Nephron (organoid): Measurements from ENCODE around the gene TNIP1.
A peak's percentile ranks its signal among the peaks of the same experiment; 100 is the strongest.

Source experiments
- H3K27ac Mint-ChIP-seq, 3 experiments: 2 replicates each; pipeline ENCODE4 v1.8.0; 2020; ENCODE audit warnings: mixed read lengths in 3 of 3, mild to moderate bottlenecking in 2 of 3, moderate library complexity in 1 of 3
- H3K27me3 Mint-ChIP-seq: 2 replicates; pipeline ENCODE4 v1.8.0; 2021; ENCODE audit warnings: low read depth, mild to moderate bottlenecking, moderate library complexity, mixed read lengths
- H3K36me3 Mint-ChIP-seq: 2 replicates; pipeline ENCODE4 v1.8.0; 2020; ENCODE audit warnings: low read depth, mixed read lengths
- H3K4me1 Mint-ChIP-seq: 2 replicates; pipeline ENCODE4 v1.8.0; 2020; ENCODE audit warnings: mixed read lengths
- H3K4me3 Mint-ChIP-seq, 3 experiments: 2 replicates each; pipeline ENCODE4 v1.8.0; 2020; ENCODE audit warnings: mild to moderate bottlenecking in 3 of 3, mixed read lengths in 3 of 3, moderate library complexity in 2 of 3
- H3K9me3 Mint-ChIP-seq: 2 replicates; pipeline ENCODE4 v1.8.0; 2020; ENCODE audit warnings: mixed read lengths
- TF ChIP-seq, protein P1 (sequence below), 3 experiments: fragments of 200-600 bp; sonication (generic); IDR thresholded peaks; one replicate each; pipeline ENCODE4 v1.5.0; 2021; ENCODE audit warnings: antibody characterized with exemption in 3 of 3; ENCODE audit not compliant: unreplicated experiment in 3 of 3

The TNIP1 gene

DNA sequence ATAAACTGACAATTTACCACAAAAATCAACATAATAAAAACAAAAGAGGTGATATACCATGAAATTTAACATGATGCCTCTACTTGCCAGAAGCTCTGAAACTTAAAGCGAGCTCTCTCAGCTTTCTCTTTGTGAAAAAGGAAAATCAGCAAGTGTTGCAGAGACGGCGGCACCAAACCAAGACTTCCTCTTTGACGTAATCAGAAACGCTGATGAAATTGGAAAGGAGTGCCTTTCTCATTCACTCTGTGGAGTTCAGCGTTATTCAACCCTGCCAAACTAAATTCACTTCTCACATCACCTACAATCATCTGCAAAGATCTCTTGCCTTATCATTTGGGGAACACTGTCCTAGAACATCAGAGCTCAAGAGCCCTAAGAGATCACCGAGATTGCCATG is 44.6 kb upstream of the TNIP1 start:
- no peaks in the 10 kb centered on the region for H3K9me3 Mint-ChIP-seq
- H3K4me3 Mint-ChIP-seq: no peak overlapping the region
- H3K27me3 Mint-ChIP-seq: no peaks in the 10 kb centered on the region
- H3K4me1 Mint-ChIP-seq: peaks cover 18% of the 10 kb centered on the region
- H3K36me3 Mint-ChIP-seq: peaks cover 72% of the 10 kb centered on the region
- no peak overlapping the region for H3K27ac Mint-ChIP-seq
- TF ChIP-seq, protein P1, sequence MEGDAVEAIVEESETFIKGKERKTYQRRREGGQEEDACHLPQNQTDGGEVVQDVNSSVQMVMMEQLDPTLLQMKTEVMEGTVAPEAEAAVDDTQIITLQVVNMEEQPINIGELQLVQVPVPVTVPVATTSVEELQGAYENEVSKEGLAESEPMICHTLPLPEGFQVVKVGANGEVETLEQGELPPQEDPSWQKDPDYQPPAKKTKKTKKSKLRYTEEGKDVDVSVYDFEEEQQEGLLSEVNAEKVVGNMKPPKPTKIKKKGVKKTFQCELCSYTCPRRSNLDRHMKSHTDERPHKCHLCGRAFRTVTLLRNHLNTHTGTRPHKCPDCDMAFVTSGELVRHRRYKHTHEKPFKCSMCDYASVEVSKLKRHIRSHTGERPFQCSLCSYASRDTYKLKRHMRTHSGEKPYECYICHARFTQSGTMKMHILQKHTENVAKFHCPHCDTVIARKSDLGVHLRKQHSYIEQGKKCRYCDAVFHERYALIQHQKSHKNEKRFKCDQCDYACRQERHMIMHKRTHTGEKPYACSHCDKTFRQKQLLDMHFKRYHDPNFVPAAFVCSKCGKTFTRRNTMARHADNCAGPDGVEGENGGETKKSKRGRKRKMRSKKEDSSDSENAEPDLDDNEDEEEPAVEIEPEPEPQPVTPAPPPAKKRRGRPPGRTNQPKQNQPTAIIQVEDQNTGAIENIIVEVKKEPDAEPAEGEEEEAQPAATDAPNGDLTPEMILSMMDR (IDR thresholded peaks at IDR 0.05; ENCODE audit: unreplicated experiment in 3 of 3): no peak

- Mint-ChIP-seq H3K4me1 (peaks cover 18% of the 10 kb centered on the region), H3K9me3 (no peaks in the 10 kb centered on the region), H3K27ac (no peak overlapping the region), H3K27me3 (no peaks in the 10 kb centered on the region), H3K36me3 (peaks cover 72% of the 10 kb centered on the region), H3K4me3 (no peak overlapping the region)
- TF ChIP-seq, protein P1 (IDR thresholded peaks at IDR 0.05; ENCODE audit: unreplicated experiment in 3 of 3): no peak
These were observed 43.3 kb upstream of the TNIP1 start for GRCh38 chr5:151123897-151124751.

DNA sequence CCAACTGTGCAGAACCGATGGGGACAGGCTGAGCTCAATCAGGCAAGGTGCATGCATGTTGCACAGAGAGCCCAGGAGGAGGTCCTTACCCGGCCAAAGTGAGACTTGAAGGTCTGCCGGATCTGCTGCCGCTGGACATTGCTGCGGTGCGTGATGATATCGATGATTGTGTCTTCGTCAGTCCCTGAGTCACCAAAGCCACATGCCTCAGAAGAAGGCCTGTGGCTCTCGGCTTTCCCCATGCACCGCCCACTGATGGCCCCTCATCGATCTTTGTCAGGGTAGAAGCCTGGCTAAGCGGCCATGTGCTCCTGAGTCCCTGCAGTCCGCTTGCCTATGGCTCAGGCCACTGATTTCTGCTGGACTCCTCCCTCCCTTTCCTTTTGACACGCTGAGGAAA is 42.0 kb upstream of the TNIP1 start:
- H3K9me3 Mint-ChIP-seq: no peaks in the 10 kb centered on the region
- TF ChIP-seq, protein P1 (IDR thresholded peaks at IDR 0.05; ENCODE audit: unreplicated experiment in 3 of 3): no peak
- H3K27ac Mint-ChIP-seq: no peak overlapping the region
- H3K4me1 Mint-ChIP-seq: peaks cover 18% of the 10 kb centered on the region
- no peaks in the 10 kb centered on the region for H3K27me3 Mint-ChIP-seq
- peaks cover 66% of the 10 kb centered on the region for H3K36me3 Mint-ChIP-seq
- no peak overlapping the region for H3K4me3 Mint-ChIP-seq

DNA sequence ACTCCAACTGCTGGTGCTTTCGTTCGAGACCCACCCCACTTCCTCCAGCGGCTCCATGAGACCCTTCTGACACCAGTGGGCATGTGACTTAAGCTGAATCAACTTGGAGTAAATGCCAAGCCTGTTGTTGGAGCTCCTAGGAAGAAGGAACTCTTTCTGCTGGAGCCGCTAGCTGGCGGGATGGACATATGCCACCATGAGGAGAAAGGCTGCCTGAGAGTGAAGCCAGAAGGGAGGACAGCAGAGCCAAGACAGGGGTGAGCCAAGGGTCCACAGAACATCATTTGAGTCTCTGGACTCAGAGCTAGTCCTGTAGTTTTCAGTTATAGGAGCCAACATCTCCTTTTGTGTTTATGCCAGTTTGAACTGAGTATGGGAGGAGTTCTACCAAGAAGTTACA is 40.8 kb upstream of the TNIP1 start:
- Mint-ChIP-seq H3K36me3 (peaks cover 73% of the 10 kb centered on the region), H3K27me3 (no peaks in the 10 kb centered on the region), H3K4me3 (no peak overlapping the region), H3K4me1 (peaks cover 11% of the 10 kb centered on the region), H3K9me3 (no peaks in the 10 kb centered on the region), H3K27ac (peak overlapping the region in 1 of 3 experiments; percentile 56)
- TF ChIP-seq, protein P1 (IDR thresholded peaks at IDR 0.05; ENCODE audit: unreplicated experiment in 3 of 3): no peak

GRCh38 chr5:151121095-151121494 is 40.3 kb upstream of the TNIP1 start:
- peaks cover 11% of the 10 kb centered on the region for H3K4me1 Mint-ChIP-seq
- H3K36me3 Mint-ChIP-seq: peaks cover 70% of the 10 kb centered on the region
- no peak overlapping the region for H3K4me3 Mint-ChIP-seq
- no peaks in the 10 kb centered on the region for H3K27me3 Mint-ChIP-seq
- H3K27ac Mint-ChIP-seq: no peak overlapping the region
- TF ChIP-seq, protein P1 (IDR thresholded peaks at IDR 0.05; ENCODE audit: unreplicated experiment in 3 of 3): no peak
- H3K9me3 Mint-ChIP-seq: no peaks in the 10 kb centered on the region
